CD14-positive monocyte (primary cell): ENCODE measurements around the gene UMPS. TPM values are rescaled to one million over a fixed set of nuclear protein-coding genes. Genes with fewer than 3 reads are reported as not detected.

Source experiments
- DNase-seq, 3 donors: peaks; one replicate each; pipeline ENCODE4 v3.0.0-alpha.2; 2011 to 2022
- H2AFZ ChIP-seq: 2 replicates; pipeline ENCODE4 v1.6.0; 2012; ENCODE audit warnings: mild to moderate bottlenecking, low read depth, low read length, inconsistent platforms; ENCODE audit not compliant: insufficient read depth, poor library complexity, severe bottlenecking
- H3K27ac ChIP-seq, 2 donors: 1 replicate in 1 of 2; 2 replicates in 1 of 2; pipeline ENCODE4 v1.5.1; 2012 to 2013; ENCODE audit warnings: low read length in 2 of 2, control low read depth in 1 of 2, inconsistent platforms in 1 of 2, low read depth in 1 of 2, mild to moderate bottlenecking in 1 of 2
- H3K27me3 ChIP-seq, 2 donors: one replicate each; pipeline versions ENCODE4 v1.6.0 to v1.6.1; 2011 to 2013; ENCODE audit warnings: low read length in 2 of 2; ENCODE audit not compliant: control insufficient read depth in 2 of 2, insufficient read depth in 2 of 2
- H3K36me3 ChIP-seq, 2 donors: replicated peaks in 1 of 2; 1 replicate in 1 of 2; 2 replicates in 1 of 2; pipeline versions ENCODE4 v1.5.1 to v1.6.1; 2012 to 2013; ENCODE audit warnings: low read length in 2 of 2, control low read depth in 1 of 2, inconsistent platforms in 1 of 2, mild to moderate bottlenecking in 1 of 2; ENCODE audit not compliant: insufficient read depth in 2 of 2, control insufficient read depth in 1 of 2
- H3K4me1 ChIP-seq, 2 donors: 1 replicate in 1 of 2; 2 replicates in 1 of 2; pipeline versions ENCODE4 v1.5.1 to v1.6.1; 2012 to 2013; ENCODE audit warnings: low read length in 2 of 2, control low read depth in 1 of 2, inconsistent platforms in 1 of 2, mild to moderate bottlenecking in 1 of 2, moderate library complexity in 1 of 2; ENCODE audit not compliant: insufficient read depth in 2 of 2, control insufficient read depth in 1 of 2
- H3K4me2 ChIP-seq: replicated peaks from 2 replicates; pipeline ENCODE3; 2012; ENCODE audit warnings: low read length, moderate library complexity, mild to moderate bottlenecking; ENCODE audit not compliant: poor library complexity, severe bottlenecking; ENCODE audit errors: extremely low read depth
- H3K4me3 ChIP-seq, 3 experiments: fragments of 200-600 bp in 1 of 3; sonication (generic) in 1 of 3; replicated peaks in 1 of 3; 1 replicate in 2 of 3; 2 replicates in 1 of 3; pipeline ENCODE4 v1.5.1; 2011 to 2013; ENCODE audit warnings: low read length in 3 of 3, mild to moderate bottlenecking in 3 of 3, control low read depth in 2 of 3, low read depth in 2 of 3, inconsistent platforms in 1 of 3, moderate library complexity in 1 of 3
- H3K79me2 ChIP-seq: 2 replicates; pipeline ENCODE4 v1.6.0; 2012; ENCODE audit warnings: mild to moderate bottlenecking, control low read depth, inconsistent platforms, low read length, moderate library complexity; ENCODE audit not compliant: insufficient read depth
- H3K9ac ChIP-seq: 2 replicates; pipeline ENCODE4 v1.6.0; 2017; ENCODE audit warnings: low read length, mild to moderate bottlenecking; ENCODE audit not compliant: insufficient read depth, poor library complexity, severe bottlenecking
- H3K9me3 ChIP-seq, 2 donors: replicated peaks in 1 of 2; 1 replicate in 1 of 2; 2 replicates in 1 of 2; pipeline versions ENCODE4 v1.5.1 to v1.6.1; 2012 to 2013; ENCODE audit warnings: low read length in 2 of 2, control low read depth in 1 of 2; ENCODE audit not compliant: control insufficient read depth in 1 of 2, insufficient read depth in 1 of 2
- H4K20me1 ChIP-seq: 2 replicates; pipeline ENCODE4 v1.6.0; 2012; ENCODE audit warnings: mild to moderate bottlenecking, low read length, control low read depth, moderate library complexity; ENCODE audit not compliant: insufficient read depth
- H3K27ac Mint-ChIP-seq, 7 donors: one replicate each; pipeline ENCODE4 v1.8.0; 2020; ENCODE audit warnings: mild to moderate bottlenecking in 7 of 7, mixed read lengths in 7 of 7, moderate library complexity in 6 of 7, inconsistent platforms in 2 of 7
- H3K27me3 Mint-ChIP-seq, 3 donors: one replicate each; pipeline ENCODE4 v1.8.0; 2021 to 2022; ENCODE audit warnings: low read depth in 3 of 3, mild to moderate bottlenecking in 3 of 3, mixed read lengths in 3 of 3, moderate library complexity in 3 of 3, inconsistent platforms in 1 of 3
- H3K36me3 Mint-ChIP-seq, 2 donors: one replicate each; pipeline ENCODE4 v1.8.0; 2020; ENCODE audit warnings: mixed read lengths in 2 of 2, inconsistent platforms in 1 of 2, mild to moderate bottlenecking in 1 of 2
- H3K4me1 Mint-ChIP-seq: one replicate; pipeline ENCODE4 v1.8.0; 2020; ENCODE audit warnings: mild to moderate bottlenecking, mixed read lengths
- H3K4me3 Mint-ChIP-seq, 2 donors: one replicate each; pipeline ENCODE4 v1.8.0; 2020; ENCODE audit warnings: mild to moderate bottlenecking in 2 of 2, mixed read lengths in 2 of 2, moderate library complexity in 1 of 2
- H3K9me3 Mint-ChIP-seq, 7 donors: one replicate each; pipeline ENCODE4 v1.8.0; 2020 to 2022; ENCODE audit warnings: mixed read lengths in 7 of 7, mild to moderate bottlenecking in 6 of 7, moderate library complexity in 6 of 7, inconsistent platforms in 2 of 7
- WGBS: methylation state at CpG from one replicate; pipeline ENCODE4 v1.1.5; 2013; ENCODE audit warnings: missing lambda C conversion rate; ENCODE audit not compliant: insufficient coverage; 5-methylcytosine and 5-hydroxymethylcytosine counted together
- intact Hi-C, 2 donors: fragments of 100-400 bp; cut with micrococcal nuclease; formaldehyde crosslinking; loops; one replicate each; pipeline versions ENCODE4 v1.15.0 to v1.15.1; 2023
- polyA plus RNA-seq, 3 donors: library from polyadenylated mRNA; depleted of rRNA in 1 of 3; unstranded in 2 of 3; stranded (reverse) in 1 of 3; fragments of 300-500 nt in 2 of 3; fragments of >200 nt in 1 of 3; fragmentation: Illumina TruSeq in 2 of 3; gene quantifications; 1 replicate in 2 of 3; 2 replicates in 1 of 3; pipeline ENCODE4 v1.2.3, GENCODE V29; 2012 to 2021
- TF ChIP-seq, protein P1 (sequence below): fragments of 200-600 bp; IDR thresholded peaks from one replicate; pipeline ENCODE4 v1.8.0; 2022; ENCODE audit warnings: antibody characterized with exemption, mild to moderate bottlenecking

The UMPS gene
- polyA plus RNA-seq, 3 donors, result 4.6 to 13.5 (median 9.1) TPM

DNA sequence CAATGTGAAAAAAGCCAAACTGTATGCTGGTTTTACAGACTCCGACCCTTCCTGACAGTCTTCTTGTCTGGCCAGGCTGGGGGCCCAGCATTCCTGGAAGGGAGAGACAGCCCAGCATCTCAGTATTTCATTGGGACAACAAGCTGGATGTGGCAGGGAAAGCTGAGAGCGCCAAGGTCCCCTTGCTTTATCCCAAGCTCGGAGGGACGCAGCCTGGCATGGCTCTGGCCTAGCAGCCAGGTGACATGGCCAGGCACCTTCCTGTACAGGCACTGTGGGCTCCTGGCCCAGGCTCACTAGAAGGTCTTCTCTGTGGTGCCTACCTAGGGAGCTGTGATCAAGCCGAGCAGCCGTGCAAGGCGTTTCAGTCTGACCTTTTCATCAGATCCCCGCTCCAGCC is 33.0 kb downstream of the UMPS start:
- TF ChIP-seq, protein P1, sequence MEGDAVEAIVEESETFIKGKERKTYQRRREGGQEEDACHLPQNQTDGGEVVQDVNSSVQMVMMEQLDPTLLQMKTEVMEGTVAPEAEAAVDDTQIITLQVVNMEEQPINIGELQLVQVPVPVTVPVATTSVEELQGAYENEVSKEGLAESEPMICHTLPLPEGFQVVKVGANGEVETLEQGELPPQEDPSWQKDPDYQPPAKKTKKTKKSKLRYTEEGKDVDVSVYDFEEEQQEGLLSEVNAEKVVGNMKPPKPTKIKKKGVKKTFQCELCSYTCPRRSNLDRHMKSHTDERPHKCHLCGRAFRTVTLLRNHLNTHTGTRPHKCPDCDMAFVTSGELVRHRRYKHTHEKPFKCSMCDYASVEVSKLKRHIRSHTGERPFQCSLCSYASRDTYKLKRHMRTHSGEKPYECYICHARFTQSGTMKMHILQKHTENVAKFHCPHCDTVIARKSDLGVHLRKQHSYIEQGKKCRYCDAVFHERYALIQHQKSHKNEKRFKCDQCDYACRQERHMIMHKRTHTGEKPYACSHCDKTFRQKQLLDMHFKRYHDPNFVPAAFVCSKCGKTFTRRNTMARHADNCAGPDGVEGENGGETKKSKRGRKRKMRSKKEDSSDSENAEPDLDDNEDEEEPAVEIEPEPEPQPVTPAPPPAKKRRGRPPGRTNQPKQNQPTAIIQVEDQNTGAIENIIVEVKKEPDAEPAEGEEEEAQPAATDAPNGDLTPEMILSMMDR, result no peak
- Histone ChIP-seq H3K4me1 (peaks cover 3 to 7% of the 10 kb centered on the region in 2 donors), H3K27me3 (no peaks in the 10 kb centered on the region), H3K9ac (no peak overlapping the region), H3K4me2 (no peak overlapping the region), H3K4me3 (no peak overlapping the region), H3K9me3 (no peaks in the 10 kb centered on the region), H2AFZ (no peak overlapping the region), H3K36me3 (no peaks in the 10 kb centered on the region), H4K20me1 (no peaks in the 10 kb centered on the region), H3K27ac (no peak overlapping the region), H3K79me2 (no peaks in the 10 kb centered on the region)
- no peaks in the 10 kb centered on the region for H3K9me3 Mint-ChIP-seq
- H3K27ac Mint-ChIP-seq, result no peak overlapping the region
- no peaks in the 10 kb centered on the region for H3K36me3 Mint-ChIP-seq
- 100% methylated on average over 4 of the region's 8 CpGs for WGBS
- no peak for DNase-seq
- peaks cover 5% of the 10 kb centered on the region for H3K4me1 Mint-ChIP-seq
- H3K27me3 Mint-ChIP-seq, result peaks cover 0 to 6% (median 5%) of the 10 kb centered on the region in 3 donors
- no peak overlapping the region for H3K4me3 Mint-ChIP-seq
- intact Hi-C loops, result no loop called here

DNA sequence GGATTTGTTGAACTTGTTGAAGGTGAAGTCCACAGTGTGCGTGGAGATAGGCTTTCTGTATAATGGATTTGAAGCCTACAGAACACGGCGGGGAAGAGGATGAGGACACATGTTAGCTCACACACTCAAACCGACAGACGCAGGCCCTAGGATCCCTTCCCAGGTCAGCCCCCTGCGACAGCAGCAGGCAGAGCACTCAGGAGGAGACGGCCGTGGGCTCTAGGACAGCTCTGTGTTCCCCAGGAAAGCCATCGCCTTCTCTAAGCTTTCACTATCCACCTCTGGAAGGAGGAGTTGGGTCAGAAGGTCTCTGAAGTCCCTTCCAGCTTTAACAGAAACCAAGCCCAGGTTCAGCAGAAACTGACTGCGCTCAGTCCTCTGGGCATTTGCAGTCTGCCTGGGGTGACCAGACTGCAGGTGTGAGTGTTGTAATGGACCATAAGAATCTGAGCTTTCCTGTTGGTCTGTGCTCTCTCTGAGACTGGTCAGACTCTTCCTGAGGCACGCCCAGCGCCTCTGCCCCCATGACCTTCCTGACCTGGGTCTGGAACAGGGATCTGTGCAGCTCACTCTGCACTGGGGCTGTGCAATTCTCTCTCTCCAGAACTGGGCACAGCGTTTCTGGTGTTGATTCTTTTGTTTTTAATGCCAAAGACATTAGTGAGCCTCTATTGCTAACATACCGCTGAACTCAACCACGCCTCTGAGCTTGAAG is 33.5 kb downstream of the UMPS start:
- Histone ChIP-seq H3K27ac (no peak overlapping the region), H3K36me3 (no peaks in the 10 kb centered on the region), H2AFZ (no peak overlapping the region), H3K9ac (no peak overlapping the region), H3K27me3 (no peaks in the 10 kb centered on the region), H3K9me3 (no peaks in the 10 kb centered on the region), H3K4me3 (no peak overlapping the region), H3K4me2 (no peak overlapping the region), H3K79me2 (no peaks in the 10 kb centered on the region), H4K20me1 (no peaks in the 10 kb centered on the region), H3K4me1 (peaks cover 3 to 7% of the 10 kb centered on the region in 2 donors)
- 86% methylated on average over 10 of the region's 15 CpGs for WGBS
- peaks cover 5% of the 10 kb centered on the region for H3K4me1 Mint-ChIP-seq
- intact Hi-C loops, result no loop called here
- TF ChIP-seq, protein P1, result no peak
- no peaks in the 10 kb centered on the region for H3K36me3 Mint-ChIP-seq
- no peak overlapping the region for H3K4me3 Mint-ChIP-seq
- DNase-seq, result no peak
- no peaks in the 10 kb centered on the region for H3K9me3 Mint-ChIP-seq
- H3K27me3 Mint-ChIP-seq, result peaks cover 0 to 5% (median 5%) of the 10 kb centered on the region in 3 donors
- H3K27ac Mint-ChIP-seq, result no peak overlapping the region
